Sigmoid colon (tissue), 7 donors: Measurements from ENCODE around the gene RPL7A. TPM values are rescaled to one million over a fixed set of nuclear protein-coding genes. Genes with fewer than 3 reads are reported as not detected.
A peak's percentile ranks its signal among the peaks of the same experiment; 100 is the strongest.
"Not testable (repeated sequence)": the region's sequence is repeated elsewhere in the genome, so short reads cannot be mapped to it uniquely, and the experiment has no call there.

ENCODE experiments used
- DNase-seq: peaks from one replicate; pipeline ENCODE4 v3.0.0-alpha.2; 2019
- H3K27ac ChIP-seq, 4 donors: fragments of 200-600 bp; sonication (generic); one replicate each; pipeline ENCODE4 v1.5.1; 2016 to 2019; ENCODE audit warnings: mild to moderate bottlenecking in 1 of 4
- H3K27me3 ChIP-seq, 3 donors: fragments of 200-600 bp; sonication (generic); one replicate each; pipeline ENCODE4 v1.5.1; 2019; ENCODE audit warnings: mild to moderate bottlenecking in 1 of 3
- H3K36me3 ChIP-seq, 4 donors: fragments of 200-600 bp; sonication (generic); one replicate each; pipeline ENCODE4 v1.5.1; 2016 to 2019
- H3K4me1 ChIP-seq, 4 donors: fragments of 200-600 bp; sonication (generic); one replicate each; pipeline ENCODE4 v1.5.1; 2017 to 2019
- H3K4me3 ChIP-seq, 4 donors: fragments of 200-600 bp; sonication (generic); one replicate each; pipeline ENCODE4 v1.5.1; 2017 to 2019; ENCODE audit warnings: mild to moderate bottlenecking in 2 of 4, moderate library complexity in 1 of 4
- H3K9me3 ChIP-seq, 4 donors: fragments of 200-600 bp in 3 of 4; sonication (generic) in 3 of 4; one replicate each; pipeline versions ENCODE4 v1.5.1 to v1.6.1; 2013 to 2019
- EP300 ChIP-seq, 4 donors: sonication (generic); formaldehyde crosslinking; IDR thresholded peaks; one replicate each; pipeline ENCODE4 v1.6.1; 2017; ENCODE audit warnings: antibody characterized with exemption in 4 of 4
- POLR2A ChIP-seq, 2 donors: fragments of 450-650 bp; IDR thresholded peaks; one replicate each; pipeline ENCODE4 v1.6.1; 2016; ENCODE audit warnings: antibody characterized with exemption in 2 of 2, mild to moderate bottlenecking in 2 of 2, moderate library complexity in 2 of 2
- POLR2AphosphoS5 ChIP-seq, 4 donors: sonication (generic); formaldehyde crosslinking; IDR thresholded peaks; one replicate each; pipeline ENCODE4 v1.6.1; 2017; ENCODE audit warnings: antibody characterized with exemption in 4 of 4
- WGBS, 2 donors: extraction: QIAGEN DNeasy Blood & Tissue Kit; methylation state at CpG; one replicate each; pipeline ENCODE4 v1.1.7; 2013; 5-methylcytosine and 5-hydroxymethylcytosine counted together
- intact Hi-C: fragments of 100-400 bp; cut with DNase I; formaldehyde crosslinking; loops from one replicate; pipeline ENCODE4 v1.15.1; 2023
- polyA plus RNA-seq, 3 donors: library from polyadenylated mRNA; stranded (reverse); fragments of 200-250 nt; gene quantifications; one replicate each; pipeline ENCODE4 v1.2.3, GENCODE V29; 2013
- total RNA-seq, 4 donors: library from RNA; depleted of rRNA; stranded (reverse); fragments of >200 nt; gene quantifications; one replicate each; pipeline ENCODE4 v1.1.0, GENCODE V29; 2016
- TF ChIP-seq, protein P1 (sequence below), 4 experiments: fragments of 450-650 bp in 3 of 4; fragments of 200-600 bp in 1 of 4; IDR thresholded peaks; one replicate each; pipeline ENCODE4 v1.5.1; 2016 to 2019; ENCODE audit warnings: antibody characterized with exemption in 4 of 4, mild to moderate bottlenecking in 3 of 4, moderate library complexity in 2 of 4
- donor health status: healthy with polysubstance abuse.
- donor health status: Bipolar disorder and iron deficiency.
- donor health status: healthy.

Gene RPL7A
- total and polyA plus RNA-seq, 7 donors = 2,027 to 4,020 (median 2,494) TPM

DNA sequence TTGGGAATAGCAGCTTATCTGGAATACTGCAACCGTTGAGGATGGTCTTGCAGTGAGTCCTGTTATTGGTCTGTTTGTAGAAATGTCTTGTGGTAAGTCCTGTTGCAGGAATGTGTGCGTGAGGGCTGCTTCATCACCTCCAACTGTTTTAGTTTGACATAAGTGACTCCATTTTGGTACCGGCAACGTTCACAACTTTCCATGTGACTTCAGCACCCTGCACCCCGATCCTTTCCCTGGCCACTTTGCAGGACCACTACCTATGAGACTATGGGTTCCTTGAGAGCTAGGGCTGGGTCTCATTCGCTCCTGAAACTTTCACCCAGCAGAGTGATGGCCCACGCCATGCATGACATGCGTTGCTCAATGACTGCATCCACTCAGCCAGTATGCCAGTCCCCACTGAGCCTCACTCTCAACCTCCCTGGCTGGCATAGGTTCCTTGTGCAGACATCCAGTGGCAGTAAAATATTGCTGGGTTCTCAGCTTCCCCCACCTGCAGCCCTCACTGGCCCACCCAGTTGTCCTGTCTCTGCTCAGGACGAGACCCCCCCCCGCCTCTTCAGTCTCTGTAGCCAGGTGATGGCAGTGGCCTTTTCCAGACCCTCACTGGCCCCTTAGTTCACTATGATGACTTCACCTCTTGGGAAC is 20.1 kb upstream of the RPL7A start:
- Histone ChIP-seq H3K36me3 (peaks cover 19 to 33% (median 26%) of the 10 kb centered on the region in 4 donors), H3K4me1 (no peaks in the 10 kb centered on the region), H3K9me3 (no peaks in the 10 kb centered on the region), H3K27ac (no peak overlapping the region), H3K27me3 (no peaks in the 10 kb centered on the region), H3K4me3 (no peak overlapping the region)
- TF ChIP-seq POLR2AphosphoS5 (IDR thresholded peaks at IDR 0.05) = no peak
- TF ChIP-seq EP300 (IDR thresholded peaks at IDR 0.05) = no peak
- no peak for TF ChIP-seq POLR2A (IDR thresholded peaks at IDR 0.05)
- TF ChIP-seq, protein P1, sequence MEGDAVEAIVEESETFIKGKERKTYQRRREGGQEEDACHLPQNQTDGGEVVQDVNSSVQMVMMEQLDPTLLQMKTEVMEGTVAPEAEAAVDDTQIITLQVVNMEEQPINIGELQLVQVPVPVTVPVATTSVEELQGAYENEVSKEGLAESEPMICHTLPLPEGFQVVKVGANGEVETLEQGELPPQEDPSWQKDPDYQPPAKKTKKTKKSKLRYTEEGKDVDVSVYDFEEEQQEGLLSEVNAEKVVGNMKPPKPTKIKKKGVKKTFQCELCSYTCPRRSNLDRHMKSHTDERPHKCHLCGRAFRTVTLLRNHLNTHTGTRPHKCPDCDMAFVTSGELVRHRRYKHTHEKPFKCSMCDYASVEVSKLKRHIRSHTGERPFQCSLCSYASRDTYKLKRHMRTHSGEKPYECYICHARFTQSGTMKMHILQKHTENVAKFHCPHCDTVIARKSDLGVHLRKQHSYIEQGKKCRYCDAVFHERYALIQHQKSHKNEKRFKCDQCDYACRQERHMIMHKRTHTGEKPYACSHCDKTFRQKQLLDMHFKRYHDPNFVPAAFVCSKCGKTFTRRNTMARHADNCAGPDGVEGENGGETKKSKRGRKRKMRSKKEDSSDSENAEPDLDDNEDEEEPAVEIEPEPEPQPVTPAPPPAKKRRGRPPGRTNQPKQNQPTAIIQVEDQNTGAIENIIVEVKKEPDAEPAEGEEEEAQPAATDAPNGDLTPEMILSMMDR (IDR thresholded peaks at IDR 0.05) = no peak
- intact Hi-C loops = loop anchor here (5.0 kb wide), 1 partner anchor 146 kb away; no protein-coding TSS in a partner anchor
- peak; percentile 50 for DNase-seq
- WGBS, 2 donors = 94 to 97% methylated on average over 10 of the region's 10 CpGs

DNA sequence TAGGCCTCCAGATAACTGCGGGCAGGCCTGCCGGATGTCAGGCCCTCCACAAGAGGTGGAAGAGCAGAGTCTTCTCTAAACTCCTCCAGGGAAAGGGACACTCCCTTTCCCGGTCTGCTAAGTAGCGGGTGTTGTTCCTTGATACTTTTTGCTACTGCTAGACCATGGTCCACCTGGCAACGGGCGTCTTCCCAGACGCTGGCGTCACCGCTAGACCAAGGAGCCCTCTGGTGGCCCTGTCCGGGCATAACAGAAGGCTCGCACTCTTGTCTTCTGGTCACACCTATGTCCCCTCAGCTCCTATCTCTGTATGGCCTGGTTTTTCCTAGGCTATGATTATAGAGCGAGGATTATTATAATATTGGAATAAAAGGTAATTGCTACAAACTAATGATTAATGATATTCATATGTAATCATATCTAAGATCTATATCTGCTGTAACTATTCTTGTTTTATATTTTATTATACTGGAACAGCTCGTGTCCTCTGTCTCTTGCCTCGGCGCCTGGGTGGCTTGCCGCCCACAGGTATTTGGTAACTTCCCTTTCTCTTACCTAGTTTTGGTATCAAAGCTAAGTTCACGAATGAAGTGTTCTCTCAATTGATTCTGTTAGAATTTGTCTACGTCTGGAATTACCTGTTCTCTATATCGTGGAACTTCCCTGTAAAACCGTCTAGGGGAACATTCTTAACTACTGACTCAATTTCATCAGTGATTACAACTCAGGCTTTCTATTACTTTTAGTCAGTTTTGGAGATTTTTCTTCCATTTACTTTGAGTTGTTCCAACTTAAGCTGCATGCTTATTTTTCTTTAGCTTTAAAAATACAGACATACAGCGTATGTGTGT is 18.5 kb upstream of the RPL7A start:
- H3K9me3 ChIP-seq, H3K27ac ChIP-seq, H3K27me3 ChIP-seq, H3K4me3 ChIP-seq: not testable (repeated sequence)
- intact Hi-C loops = loop anchor here (5.0 to 10.0 kb wide), 2 partner anchors 147 to 305 kb away; no protein-coding TSS in a partner anchor
- Histone ChIP-seq H3K4me1 (peaks cover 0 to 11% (median 7%) of the 10 kb centered on the region in 4 donors), H3K36me3 (peaks cover 34 to 49% (median 37%) of the 10 kb centered on the region in 4 donors)
- TF ChIP-seq POLR2AphosphoS5 (IDR thresholded peaks at IDR 0.05) = peak in 1 of 4 donors; percentile 12
- TF ChIP-seq, protein P1 (IDR thresholded peaks at IDR 0.05) = peak; percentile 12 to 55 (median 34)
- 49 to 61% methylated on average over 21 of the region's 21 CpGs for WGBS, 2 donors
- DNase-seq = peak; percentile 64

DNA sequence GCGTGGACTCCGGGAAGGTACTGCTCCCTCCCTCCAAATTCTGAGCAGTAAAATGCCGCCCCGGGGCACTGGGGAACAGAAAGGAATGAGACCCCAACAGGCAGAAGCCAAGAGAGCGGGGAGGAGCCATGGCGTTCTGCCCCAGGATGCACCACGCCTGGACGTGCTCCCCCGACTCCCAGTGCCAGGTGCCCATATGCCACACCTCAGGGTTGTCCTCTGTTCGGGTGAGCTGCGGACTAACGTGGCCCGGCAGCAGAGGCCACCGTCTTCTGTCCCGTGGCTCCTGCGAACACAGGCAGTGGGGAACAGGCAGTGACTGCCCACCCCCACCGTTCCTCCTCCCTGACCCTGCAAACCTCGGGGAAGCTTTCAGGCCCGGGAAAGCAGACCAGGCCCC is 16.8 kb upstream of the RPL7A start:
- whole genome bisulfite sequencing, 2 donors = 65 to 88% methylated on average over 19 of the region's 19 CpGs
- Histone ChIP-seq H3K9me3 (no peaks in the 10 kb centered on the region), H3K27me3 (no peaks in the 10 kb centered on the region), H3K4me1 (peaks cover 0 to 21% (median 17%) of the 10 kb centered on the region in 4 donors), H3K4me3 (no peak overlapping the region), H3K27ac (no peak overlapping the region), H3K36me3 (peaks cover 34 to 52% (median 37%) of the 10 kb centered on the region in 4 donors)
- TF ChIP-seq EP300 (IDR thresholded peaks at IDR 0.05) (no peak), POLR2AphosphoS5 (IDR thresholded peaks at IDR 0.05) (no peak), POLR2A (IDR thresholded peaks at IDR 0.05) (no peak)
- intact Hi-C loops = loop anchor here (10.0 kb wide), 1 partner anchor 306 kb away; no protein-coding TSS in a partner anchor
- peak; percentile 52 for DNase-seq

DNA sequence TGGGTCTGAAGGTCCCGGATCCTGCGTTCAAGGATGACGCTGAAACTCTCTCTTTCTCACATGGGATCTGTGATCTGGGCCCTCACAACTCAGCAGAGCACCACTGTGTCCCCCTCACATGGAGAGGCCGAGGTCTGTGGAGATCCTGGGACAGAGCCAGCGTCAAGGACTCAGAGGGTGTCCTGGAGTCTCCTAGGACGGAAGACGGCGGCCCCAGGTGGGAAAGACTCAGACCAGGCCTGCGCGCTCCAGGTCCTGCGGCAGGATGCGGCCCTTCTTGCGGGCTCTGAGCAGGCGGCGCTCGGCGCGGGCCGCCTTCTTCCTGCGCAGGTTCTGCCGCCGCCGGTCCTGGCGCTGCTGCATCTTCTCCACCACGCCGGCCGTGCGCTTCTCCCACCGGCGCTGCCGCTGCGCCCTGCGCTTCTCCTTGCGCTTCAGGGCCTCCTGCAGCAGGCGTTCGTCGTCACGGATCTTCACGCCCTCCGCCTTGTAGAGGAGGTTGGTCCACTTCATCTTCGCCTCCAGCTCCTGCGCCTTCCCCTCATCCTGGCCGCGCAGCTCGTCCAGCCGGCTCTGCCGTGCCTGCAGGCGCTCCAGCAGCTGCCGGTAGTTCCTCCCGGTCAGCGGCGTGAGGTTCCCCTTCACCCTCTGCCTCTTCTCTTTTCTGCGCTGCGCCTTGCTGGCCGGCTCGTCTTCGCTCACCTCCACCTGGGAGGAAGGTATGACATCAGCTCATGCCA is 16.2 kb upstream of the RPL7A start:
- peaks cover 34 to 52% (median 37%) of the 10 kb centered on the region in 4 donors for H3K36me3 ChIP-seq
- peaks cover 0 to 27% (median 23%) of the 10 kb centered on the region in 4 donors for H3K4me1 ChIP-seq
- intact Hi-C loops = loop anchor here (10.0 kb wide), 1 partner anchor 307 kb away; no protein-coding TSS in a partner anchor
- no peak overlapping the region for H3K4me3 ChIP-seq
- WGBS, 2 donors = 95 to 97% methylated on average over 57 of the region's 57 CpGs
- DNase-seq = peak; percentile 62
- H3K9me3 ChIP-seq = no peaks in the 10 kb centered on the region
- no peaks in the 10 kb centered on the region for H3K27me3 ChIP-seq
- TF ChIP-seq POLR2AphosphoS5 (IDR thresholded peaks at IDR 0.05) = no peak
- H3K27ac ChIP-seq = no peak overlapping the region

DNA sequence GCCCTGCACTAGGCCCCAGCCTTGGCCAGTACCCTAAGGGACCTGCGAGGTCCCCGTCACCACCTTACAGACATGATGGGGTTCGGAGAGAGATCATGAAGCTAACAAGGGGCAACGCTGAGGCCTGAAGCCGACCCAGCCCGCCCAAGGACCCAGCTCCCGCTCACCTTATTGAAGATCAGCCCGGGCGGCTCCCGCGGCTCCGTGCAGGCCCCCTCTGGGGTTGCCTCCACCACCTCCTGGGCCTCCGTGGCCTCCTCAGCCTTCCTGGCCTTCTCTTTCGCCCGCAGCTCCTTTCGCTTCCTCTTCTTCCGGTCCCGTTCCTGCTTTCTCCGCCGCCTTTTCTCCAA is 15.7 kb upstream of the RPL7A start:
- TF ChIP-seq POLR2A (IDR thresholded peaks at IDR 0.05) = no peak
- TF ChIP-seq POLR2AphosphoS5 (IDR thresholded peaks at IDR 0.05) = no peak
- TF ChIP-seq, protein P1 (IDR thresholded peaks at IDR 0.05) = no peak
- TF ChIP-seq EP300 (IDR thresholded peaks at IDR 0.05) = no peak
- WGBS, 2 donors = 90 to 91% methylated on average over 20 of the region's 20 CpGs
- intact Hi-C loops = loop anchor here (10.0 kb wide), 1 partner anchor 308 kb away; no protein-coding TSS in a partner anchor

More for the DNA sequence above, 15.7 kb upstream of the RPL7A start:
- no peaks in the 10 kb centered on the region for H3K9me3 ChIP-seq
- no peaks in the 10 kb centered on the region for H3K27me3 ChIP-seq
- no peak overlapping the region for H3K27ac ChIP-seq
- H3K36me3 ChIP-seq = peaks cover 34 to 52% (median 37%) of the 10 kb centered on the region in 4 donors
- no peak overlapping the region for H3K4me3 ChIP-seq
- peaks cover 0 to 28% (median 25%) of the 10 kb centered on the region in 4 donors for H3K4me1 ChIP-seq
- DNase-seq = peak; percentile 57
